H9 (cell line): Measurements from ENCODE around the gene INPP5A. TPM values are rescaled to one million over a fixed set of nuclear protein-coding genes. Genes with fewer than 3 reads are reported as not detected.

Experiments used
- DNase-seq: peaks from one replicate; pipeline ENCODE4 v3.0.0-alpha.2; 2017
- H2AFZ ChIP-seq: one replicate; pipeline ENCODE4 v1.6.1; 2013; ENCODE audit warnings: mild to moderate bottlenecking, low read length, control low read depth, moderate library complexity
- H2AK5ac ChIP-seq: 2 replicates; pipeline ENCODE4 v1.6.1; 2013; ENCODE audit warnings: low read length, control low read depth, mixed read lengths; ENCODE audit not compliant: insufficient read length
- H2BK120ac ChIP-seq: one replicate; pipeline ENCODE4 v1.6.1; 2013; ENCODE audit warnings: low read depth, mild to moderate bottlenecking, low read length, control low read depth, inconsistent platforms; ENCODE audit not compliant: poor library complexity, severe bottlenecking
- H2BK12ac ChIP-seq: 2 replicates; pipeline ENCODE4 v1.6.1; 2013; ENCODE audit warnings: low read length, control low read depth, mixed read lengths, low read depth; ENCODE audit not compliant: insufficient read length
- H2BK15ac ChIP-seq: 2 replicates; pipeline ENCODE4 v1.6.1; 2013; ENCODE audit warnings: low read depth, low read length, control low read depth
- H2BK20ac ChIP-seq: one replicate; pipeline ENCODE4 v1.6.1; 2013; ENCODE audit warnings: low read depth, mild to moderate bottlenecking, low read length, control low read depth, inconsistent platforms; ENCODE audit not compliant: poor library complexity, severe bottlenecking
- H2BK5ac ChIP-seq: 2 replicates; pipeline ENCODE4 v1.6.1; 2013; ENCODE audit warnings: low read length, control low read depth, mixed read lengths; ENCODE audit not compliant: insufficient read length
- H3K14ac ChIP-seq: 2 replicates; pipeline ENCODE4 v1.6.1; 2013; ENCODE audit warnings: low read length, control low read depth; ENCODE audit not compliant: insufficient read depth
- H3K18ac ChIP-seq: 2 replicates; pipeline ENCODE4 v1.6.1; 2013; ENCODE audit warnings: low read depth, mild to moderate bottlenecking, mixed read lengths, low read length, control low read depth; ENCODE audit not compliant: insufficient read length
- H3K23ac ChIP-seq: 2 replicates; pipeline ENCODE4 v1.6.1; 2013; ENCODE audit warnings: low read length, control low read depth, mixed read lengths, low read depth; ENCODE audit not compliant: insufficient read length
- H3K23me2 ChIP-seq: 2 replicates; pipeline ENCODE4 v1.6.1; 2013; ENCODE audit warnings: low read depth, mild to moderate bottlenecking, mixed read lengths, low read length, control low read depth; ENCODE audit not compliant: insufficient read length, poor library complexity, severe bottlenecking
- H3K27ac ChIP-seq: 2 replicates; pipeline ENCODE4 v1.5.1; 2013; ENCODE audit warnings: low read length, control low read depth, mixed read lengths, low read depth; ENCODE audit not compliant: insufficient read length
- H3K27me3 ChIP-seq: 2 replicates; pipeline ENCODE4 v1.6.1; 2013; ENCODE audit warnings: low read length, control low read depth, inconsistent platforms; ENCODE audit not compliant: insufficient read depth
- H3K4ac ChIP-seq: 2 replicates; pipeline ENCODE4 v1.6.1; 2013; ENCODE audit warnings: low read depth, mild to moderate bottlenecking, control low read depth, inconsistent platforms, low read length, moderate library complexity
- H3K4me1 ChIP-seq: 2 replicates; pipeline ENCODE4 v1.6.1; 2013; ENCODE audit warnings: low read length, control low read depth, inconsistent platforms; ENCODE audit not compliant: insufficient read depth
- H3K4me2 ChIP-seq: 2 replicates; pipeline ENCODE4 v1.6.1; 2013; ENCODE audit warnings: low read length, control low read depth, mixed read lengths; ENCODE audit not compliant: insufficient read length, insufficient read depth
- H3K56ac ChIP-seq: 2 replicates; pipeline ENCODE4 v1.6.1; 2013; ENCODE audit warnings: low read depth, mild to moderate bottlenecking, mixed read lengths, low read length, control low read depth; ENCODE audit not compliant: insufficient read length
- H3K79me1 ChIP-seq: 2 replicates; pipeline ENCODE4 v1.6.1; 2013; ENCODE audit warnings: low read depth, mild to moderate bottlenecking, moderate library complexity, low read length, control low read depth, inconsistent platforms; ENCODE audit not compliant: insufficient read depth, poor library complexity, severe bottlenecking
- H3K79me2 ChIP-seq: 2 replicates; pipeline ENCODE4 v1.6.1; 2013; ENCODE audit warnings: low read length, control low read depth, inconsistent platforms; ENCODE audit not compliant: insufficient read depth
- H3K9ac ChIP-seq: 2 replicates; pipeline ENCODE4 v1.6.1; 2013; ENCODE audit warnings: low read length, control low read depth, mixed read lengths; ENCODE audit not compliant: insufficient read length; ENCODE audit errors: extremely low read depth
- H3K9me3 ChIP-seq: one replicate; pipeline ENCODE4 v1.6.1; 2013; ENCODE audit warnings: low read depth, low read length, inconsistent platforms; ENCODE audit not compliant: control insufficient read depth
- H3T11ph ChIP-seq: one replicate; pipeline ENCODE4 v1.6.1; 2013; ENCODE audit warnings: mild to moderate bottlenecking, low read length, control low read depth, inconsistent platforms
- H4K20me1 ChIP-seq: one replicate; pipeline ENCODE4 v1.6.1; 2013; ENCODE audit not compliant: control insufficient read depth, insufficient read length, insufficient read depth
- H4K5ac ChIP-seq: 2 replicates; pipeline ENCODE4 v1.6.1; 2013; ENCODE audit warnings: low read depth, mild to moderate bottlenecking, mixed read lengths, low read length, control low read depth; ENCODE audit not compliant: insufficient read length
- H4K8ac ChIP-seq: replicated peaks from 2 replicates; pipeline ENCODE4 v1.6.1; 2013; ENCODE audit warnings: low read length, control low read depth, mixed read lengths, low read depth; ENCODE audit not compliant: insufficient read length
- H4K91ac ChIP-seq: 2 replicates; pipeline ENCODE4 v1.6.1; 2013; ENCODE audit warnings: low read depth, mild to moderate bottlenecking, moderate library complexity, mixed read lengths, low read length, control low read depth; ENCODE audit not compliant: insufficient read length
- H3K27ac Mint-ChIP-seq, 3 experiments: 2 replicates in 2 of 3; 3 replicates in 1 of 3; pipeline ENCODE4 v1.8.0; 2020 to 2021; ENCODE audit warnings: mixed read lengths in 3 of 3, mild to moderate bottlenecking in 1 of 3, moderate library complexity in 1 of 3
- H3K27me3 Mint-ChIP-seq: 2 replicates; pipeline ENCODE4 v1.8.0; 2021; ENCODE audit warnings: low read depth, mild to moderate bottlenecking, moderate library complexity, mixed read lengths
- H3K36me3 Mint-ChIP-seq, 3 experiments: 2 replicates in 2 of 3; 3 replicates in 1 of 3; pipeline ENCODE4 v1.8.0; 2020 to 2021; ENCODE audit warnings: low read depth in 3 of 3, mixed read lengths in 3 of 3; ENCODE audit not compliant: insufficient read depth in 1 of 3
- H3K4me1 Mint-ChIP-seq, 2 experiments: 2 replicates each; pipeline ENCODE4 v1.8.0; 2020; ENCODE audit warnings: mixed read lengths in 2 of 2
- H3K4me3 Mint-ChIP-seq, 2 experiments: 2 replicates in 1 of 2; 3 replicates in 1 of 2; pipeline ENCODE4 v1.8.0; 2020 to 2021; ENCODE audit warnings: mild to moderate bottlenecking in 2 of 2, mixed read lengths in 2 of 2, moderate library complexity in 1 of 2
- H3K9me3 Mint-ChIP-seq, 2 experiments: 2 replicates in 1 of 2; 3 replicates in 1 of 2; pipeline ENCODE4 v1.8.0; 2020; ENCODE audit warnings: mild to moderate bottlenecking in 2 of 2, mixed read lengths in 2 of 2, moderate library complexity in 1 of 2
- WGBS: extraction: QIAGEN DNeasy Blood & Tissue Kit; methylation state at CpG from one replicate; pipeline ENCODE4 v1.1.7; 2013; ENCODE audit warnings: missing lambda C conversion rate, low lambda C conversion rate, mixed read lengths; ENCODE audit not compliant: insufficient read length; ENCODE audit errors: extremely low coverage; 5-methylcytosine and 5-hydroxymethylcytosine counted together
- total RNA-seq: library from RNA; stranded (reverse); gene quantifications from 2 replicates; pipeline ENCODE4 v1.2.1, GENCODE V29; 2021
- TF ChIP-seq, protein P1 (sequence below): fragments of 200-600 bp; sonication (generic); conservative IDR thresholded peaks from 3 replicates; pipeline ENCODE4 v1.8.0; 2021; ENCODE audit warnings: antibody characterized with exemption, mild to moderate bottlenecking

Gene INPP5A
- total RNA-seq, 1 experiment from 2014 or later, result 17.7 TPM

DNA sequence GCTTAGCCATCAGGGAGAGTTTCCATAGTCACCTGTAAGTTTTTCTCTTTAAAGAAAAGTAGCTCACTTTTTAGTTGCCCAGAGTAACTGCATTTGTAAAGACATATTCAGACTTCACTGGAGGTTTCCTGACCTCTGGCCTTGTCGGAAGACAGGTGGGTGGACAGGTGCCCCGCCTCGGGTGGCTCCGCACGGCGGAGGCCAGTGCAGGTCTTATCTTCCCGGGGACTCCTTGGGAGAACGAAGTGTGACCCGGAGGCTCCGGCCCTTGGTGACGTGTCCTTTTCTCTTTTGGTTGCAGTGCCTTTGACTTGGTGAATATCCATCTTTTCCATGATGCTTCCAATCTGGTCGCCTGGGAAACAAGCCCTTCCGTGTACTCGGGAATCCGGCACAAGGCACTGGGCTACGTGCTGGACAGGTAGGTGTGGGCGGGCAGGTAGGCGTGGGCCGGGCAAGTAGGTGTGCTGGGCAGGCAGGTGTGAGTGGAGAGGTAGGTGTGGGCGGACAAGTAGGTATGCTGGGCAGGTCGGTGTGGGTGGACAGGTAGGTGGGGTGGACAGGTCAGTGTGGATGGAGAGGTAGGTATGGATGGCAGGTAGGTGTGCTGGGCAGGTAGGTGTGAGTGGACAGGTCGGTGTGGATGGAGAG lies 172.6 kb downstream of the INPP5A start:
- H2AFZ ChIP-seq, result no peak overlapping the region
- Mint-ChIP-seq H3K27ac (peak overlapping the region in 1 of 3 experiments; percentile 15; a peak in 1 of 7 replicates), H3K4me1 (peaks cover 9 to 11% of the 10 kb centered on the region in 2 experiments), H3K36me3 (peaks cover 20 to 30% (median 22%) of the 10 kb centered on the region in 3 experiments), H3K27me3 (no peaks in the 10 kb centered on the region), H3K9me3 (peaks cover 20 to 27% of the 10 kb centered on the region in 2 experiments), H3K4me3 (no peak overlapping the region)
- no peaks in the 10 kb centered on the region for H3K27me3 ChIP-seq
- no peak overlapping the region; the same call in 1 of the 2 replicates for H3K14ac ChIP-seq
- H3K4ac ChIP-seq, result no peak overlapping the region
- no peak overlapping the region for H3K23ac ChIP-seq
- H2BK5ac ChIP-seq, result no peak overlapping the region
- H3K18ac ChIP-seq, result no peak overlapping the region
- H4K5ac ChIP-seq, result no peak overlapping the region
- no peaks in the 10 kb centered on the region for H3K79me2 ChIP-seq
- no peak overlapping the region for H3K56ac ChIP-seq
- TF ChIP-seq, protein P1, sequence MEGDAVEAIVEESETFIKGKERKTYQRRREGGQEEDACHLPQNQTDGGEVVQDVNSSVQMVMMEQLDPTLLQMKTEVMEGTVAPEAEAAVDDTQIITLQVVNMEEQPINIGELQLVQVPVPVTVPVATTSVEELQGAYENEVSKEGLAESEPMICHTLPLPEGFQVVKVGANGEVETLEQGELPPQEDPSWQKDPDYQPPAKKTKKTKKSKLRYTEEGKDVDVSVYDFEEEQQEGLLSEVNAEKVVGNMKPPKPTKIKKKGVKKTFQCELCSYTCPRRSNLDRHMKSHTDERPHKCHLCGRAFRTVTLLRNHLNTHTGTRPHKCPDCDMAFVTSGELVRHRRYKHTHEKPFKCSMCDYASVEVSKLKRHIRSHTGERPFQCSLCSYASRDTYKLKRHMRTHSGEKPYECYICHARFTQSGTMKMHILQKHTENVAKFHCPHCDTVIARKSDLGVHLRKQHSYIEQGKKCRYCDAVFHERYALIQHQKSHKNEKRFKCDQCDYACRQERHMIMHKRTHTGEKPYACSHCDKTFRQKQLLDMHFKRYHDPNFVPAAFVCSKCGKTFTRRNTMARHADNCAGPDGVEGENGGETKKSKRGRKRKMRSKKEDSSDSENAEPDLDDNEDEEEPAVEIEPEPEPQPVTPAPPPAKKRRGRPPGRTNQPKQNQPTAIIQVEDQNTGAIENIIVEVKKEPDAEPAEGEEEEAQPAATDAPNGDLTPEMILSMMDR, result no peak
- H4K91ac ChIP-seq, result no peak overlapping the region
- H3K9ac ChIP-seq, result no peak overlapping the region
- no CpG with 5 or more reads among the region's 22 CpGs for WGBS
- H2BK15ac ChIP-seq, result no peak overlapping the region
- H3K27ac ChIP-seq, result no peak overlapping the region
- H3K4me1 ChIP-seq, result no peaks in the 10 kb centered on the region
- H2AK5ac ChIP-seq, result no peak overlapping the region
- no peak overlapping the region for H3K4me2 ChIP-seq
- H3K79me1 ChIP-seq, result no peaks in the 10 kb centered on the region
- H4K8ac ChIP-seq, result no peak overlapping the region
- no peaks in the 10 kb centered on the region for H3K23me2 ChIP-seq
- H2BK20ac ChIP-seq, result no peak overlapping the region
- no peak overlapping the region for H3T11ph ChIP-seq
- H2BK12ac ChIP-seq, result no peak overlapping the region
- no peaks in the 10 kb centered on the region for H4K20me1 ChIP-seq
- no peak for DNase-seq
- no peaks in the 10 kb centered on the region for H3K9me3 ChIP-seq
- no peak overlapping the region for H2BK120ac ChIP-seq
